ENCODE results near the gene ADAP1.

DNA sequence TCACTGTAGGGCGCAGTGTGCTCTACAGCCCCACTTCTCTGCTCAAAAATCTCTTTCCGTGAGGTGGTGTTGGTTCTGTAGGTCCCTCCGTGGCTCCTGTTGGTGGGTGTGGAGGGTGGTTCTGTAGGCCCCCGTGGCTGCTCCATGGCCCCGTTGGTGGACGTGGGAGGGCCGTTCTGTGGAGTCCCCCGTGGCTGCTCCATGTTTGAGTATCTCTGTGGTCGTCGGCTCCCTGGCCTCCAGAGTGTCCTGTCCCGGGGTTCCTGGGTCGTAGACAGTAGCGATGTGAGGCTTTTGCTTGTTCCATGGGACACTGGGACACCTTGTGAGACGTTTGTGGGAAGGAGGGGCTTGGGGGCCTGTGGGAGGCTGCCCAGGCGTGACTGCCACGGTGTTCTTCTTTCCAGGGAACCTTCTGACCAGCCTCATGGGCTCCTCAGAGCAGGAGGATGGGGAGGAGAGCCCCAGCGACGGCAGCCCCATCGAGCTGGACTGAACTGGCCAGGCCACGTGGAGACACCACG is 59.5 kb downstream of the ADAP1 start:
- TF ChIP-seq CTCF (conservative IDR thresholded peaks at IDR 0.05; ENCODE audit: low read length) = no peak
- TF ChIP-seq EZH2phosphoT487 (IDR thresholded peaks at IDR 0.05; ENCODE audit: borderline replicate concordance, low read depth, low read length) = no peak

Data from OCI-LY7 (cell line).